Astrocyte (in vitro differentiated cells and primary cell): Measurements from ENCODE around the gene SEC24D. TPM values are rescaled to one million over a fixed set of nuclear protein-coding genes. Genes with fewer than 3 reads are reported as not detected.

Experiments used
- DNase-seq: peaks from one replicate; pipeline ENCODE4 v3.0.0-alpha.2; 2010; ENCODE audit warnings: low read depth
- FAIRE-seq: peaks from 2 replicates; lab custom pipeline; 2011; peaks lifted over from hg19 to GRCh38; lab: Jason Lieb, UNC
- H2AFZ ChIP-seq: 2 replicates; pipeline ENCODE4 v1.6.0; 2012; ENCODE audit warnings: low read depth, low read length, inconsistent platforms
- H3K27ac ChIP-seq: 2 replicates; pipeline ENCODE4 v1.5.1; 2011; ENCODE audit warnings: low read depth, low read length, inconsistent platforms
- H3K27me3 ChIP-seq: 2 replicates; pipeline ENCODE4 v1.6.0; 2011; ENCODE audit warnings: low read length, inconsistent platforms; ENCODE audit not compliant: insufficient read depth
- H3K36me3 ChIP-seq: 2 replicates; pipeline ENCODE4 v1.5.1; 2011; ENCODE audit warnings: low read length, inconsistent platforms; ENCODE audit not compliant: insufficient read depth
- H3K4me1 ChIP-seq: 2 replicates; pipeline ENCODE4 v1.5.1; 2011; ENCODE audit warnings: low read length, inconsistent platforms; ENCODE audit not compliant: insufficient read depth
- H3K4me2 ChIP-seq: 2 replicates; pipeline ENCODE4 v1.6.0; 2012; ENCODE audit warnings: low read length, inconsistent platforms
- H3K4me3 ChIP-seq: 2 replicates; pipeline ENCODE4 v1.5.1; 2011; ENCODE audit warnings: low read depth, mild to moderate bottlenecking, low read length, inconsistent platforms; ENCODE audit not compliant: insufficient read depth
- H3K79me2 ChIP-seq: 2 replicates; pipeline ENCODE4 v1.6.0; 2012; ENCODE audit warnings: mild to moderate bottlenecking, low read length, inconsistent platforms; ENCODE audit not compliant: insufficient read depth
- H3K9ac ChIP-seq: 2 replicates; pipeline ENCODE4 v1.6.0; 2012; ENCODE audit warnings: mild to moderate bottlenecking, low read length, inconsistent platforms
- H3K9me3 ChIP-seq: 2 replicates; pipeline ENCODE4 v1.5.1; 2012; ENCODE audit warnings: low read depth, mild to moderate bottlenecking, low read length, inconsistent platforms; ENCODE audit not compliant: insufficient read depth
- H4K20me1 ChIP-seq: 2 replicates; pipeline ENCODE4 v1.6.0; 2012; ENCODE audit warnings: low read length, inconsistent platforms; ENCODE audit not compliant: insufficient read depth
- H3K27ac Mint-ChIP-seq: one replicate; pipeline ENCODE4 v1.8.0; 2021; ENCODE audit warnings: mild to moderate bottlenecking, mixed read lengths; ENCODE audit not compliant: unreplicated experiment
- H3K27me3 Mint-ChIP-seq: one replicate; pipeline ENCODE4 v1.8.0; 2021; ENCODE audit warnings: low read depth, mixed read lengths; ENCODE audit not compliant: unreplicated experiment
- H3K36me3 Mint-ChIP-seq: one replicate; pipeline ENCODE4 v1.8.0; 2021; ENCODE audit warnings: low read depth, mixed read lengths; ENCODE audit not compliant: unreplicated experiment
- H3K4me1 Mint-ChIP-seq: one replicate; pipeline ENCODE4 v1.8.0; 2021; ENCODE audit warnings: low read depth, mixed read lengths; ENCODE audit not compliant: unreplicated experiment
- H3K4me3 Mint-ChIP-seq: one replicate; pipeline ENCODE4 v1.8.0; 2021; ENCODE audit warnings: mild to moderate bottlenecking, moderate library complexity, mixed read lengths; ENCODE audit not compliant: unreplicated experiment
- H3K9me3 Mint-ChIP-seq: one replicate; pipeline ENCODE4 v1.8.0; 2021; ENCODE audit warnings: mild to moderate bottlenecking, mixed read lengths; ENCODE audit not compliant: unreplicated experiment
- CTCF ChIP-seq: IDR thresholded peaks from 2 replicates; pipeline ENCODE4 v1.5.1; 2011; ENCODE audit warnings: low read depth, mild to moderate bottlenecking, inconsistent platforms, low read length, moderate library complexity; ENCODE audit not compliant: insufficient read depth
- EZH2 ChIP-seq: IDR thresholded peaks from 2 replicates; pipeline ENCODE4 v1.6.1; 2012; ENCODE audit warnings: mild to moderate bottlenecking, low read length, inconsistent platforms; ENCODE audit not compliant: insufficient read depth
- total RNA-seq: library from RNA; stranded (reverse); gene quantifications from 2 replicates; pipeline ENCODE4 v1.2.1, GENCODE V29; 2021

Gene SEC24D
- total RNA-seq, 1 donor from 2014 or later, result 187 TPM

GRCh38 chr4:118837121-118837507 is 1.2 kb upstream of the SEC24D start:
- TF ChIP-seq EZH2 (no peak), CTCF (no peak)
- peak overlapping the region; percentile 99 for H3K9ac ChIP-seq
- no peak overlapping the region for H3K27ac ChIP-seq
- H3K9me3 ChIP-seq, result no peaks in the 10 kb centered on the region
- Mint-ChIP-seq H3K9me3 (no peaks in the 10 kb centered on the region), H3K36me3 (peaks cover 3% of the 10 kb centered on the region), H3K27me3 (no peaks in the 10 kb centered on the region), H3K4me1 (peaks cover 24% of the 10 kb centered on the region), H3K27ac (peak overlapping the region; percentile 99), H3K4me3 (peak overlapping the region; percentile 98)
- no peak for DNase-seq
- H3K27me3 ChIP-seq, result no peaks in the 10 kb centered on the region
- H3K4me1 ChIP-seq, result peaks cover 35% of the 10 kb centered on the region
- FAIRE-seq, result no peak
- no peak overlapping the region for H2AFZ ChIP-seq
- peaks cover 14% of the 10 kb centered on the region for H3K36me3 ChIP-seq
- H4K20me1 ChIP-seq, result peaks cover 26% of the 10 kb centered on the region
- peak overlapping the region; percentile 88 for H3K4me3 ChIP-seq
- H3K79me2 ChIP-seq, result peaks cover 43% of the 10 kb centered on the region
- H3K4me2 ChIP-seq, result peak overlapping the region; percentile 98

GRCh38 chr4:118836301-118837120 is 585 bp upstream of the SEC24D start:
- peak overlapping the region; percentile 99 for H3K9ac ChIP-seq
- H3K9me3 ChIP-seq, result no peaks in the 10 kb centered on the region
- peaks cover 20% of the 10 kb centered on the region for H3K36me3 ChIP-seq
- Mint-ChIP-seq H3K27me3 (no peaks in the 10 kb centered on the region), H3K9me3 (no peaks in the 10 kb centered on the region), H3K36me3 (peaks cover 5% of the 10 kb centered on the region), H3K4me3 (peak overlapping the region; percentile 98), H3K4me1 (peaks cover 21% of the 10 kb centered on the region), H3K27ac (peak overlapping the region; percentile 99)
- TF ChIP-seq EZH2 (no peak), CTCF (no peak)
- H3K27ac ChIP-seq, result peak overlapping the region; percentile 99
- H3K27me3 ChIP-seq, result no peaks in the 10 kb centered on the region
- peak overlapping the region; percentile 88 for H3K4me3 ChIP-seq
- no peak for FAIRE-seq
- H3K79me2 ChIP-seq, result peaks cover 49% of the 10 kb centered on the region
- H3K4me2 ChIP-seq, result peak overlapping the region; percentile 98
- peak; percentile 63 for DNase-seq
- peaks cover 30% of the 10 kb centered on the region for H3K4me1 ChIP-seq
- peak overlapping the region; percentile 78 for H2AFZ ChIP-seq
- H4K20me1 ChIP-seq, result peaks cover 32% of the 10 kb centered on the region
